Loucy (cell line): ENCODE measurements around the gene PDGFB.

Source experiments
- H2AFZ ChIP-seq: fragments of 200-600 bp; sonication (generic); 2 replicates; pipeline ENCODE4 v1.6.0; 2016; ENCODE audit warnings: antibody characterized with exemption, mild to moderate bottlenecking, low read length, moderate library complexity
- H3F3A ChIP-seq: fragments of 200-600 bp; 2 replicates; pipeline ENCODE4 v1.6.0; 2016; ENCODE audit warnings: antibody characterized with exemption, low read depth, mild to moderate bottlenecking
- H3K27me3 ChIP-seq: fragments of 200-600 bp; sonication (generic); 2 replicates; pipeline ENCODE4 v1.6.1; 2014; ENCODE audit warnings: low read length, mild to moderate bottlenecking; ENCODE audit not compliant: insufficient read depth, poor library complexity, severe bottlenecking
- H3K36me3 ChIP-seq: fragments of 200-600 bp; sonication (generic); 2 replicates; pipeline ENCODE4 v1.6.1; 2016; ENCODE audit warnings: low read length; ENCODE audit not compliant: insufficient read depth
- H3K4me1 ChIP-seq: fragments of 200-600 bp; sonication (generic); 2 replicates; pipeline ENCODE4 v1.5.1; 2014; ENCODE audit warnings: low read length, mild to moderate bottlenecking; ENCODE audit not compliant: insufficient read depth, poor library complexity, severe bottlenecking
- H3K4me2 ChIP-seq: fragments of 200-600 bp; sonication (generic); 2 replicates; pipeline ENCODE4 v1.6.0; 2014; ENCODE audit warnings: antibody characterized with exemption, low read length, low read depth, mild to moderate bottlenecking; ENCODE audit not compliant: poor library complexity, severe bottlenecking
- H3K4me3 ChIP-seq: fragments of 200-600 bp; sonication (generic); 2 replicates; pipeline ENCODE4 v1.5.1; 2014; ENCODE audit warnings: low read length, mild to moderate bottlenecking, mixed read lengths; ENCODE audit not compliant: poor library complexity, severe bottlenecking
- H3K79me2 ChIP-seq: fragments of 200-600 bp; sonication (generic); 2 replicates; pipeline ENCODE4 v1.6.1; 2014; ENCODE audit warnings: low read length; ENCODE audit not compliant: insufficient read depth
- H3K9ac ChIP-seq: fragments of 200-600 bp; sonication (generic); 2 replicates; pipeline ENCODE4 v1.6.0; 2014; ENCODE audit warnings: mild to moderate bottlenecking, low read depth, low read length, moderate library complexity; ENCODE audit not compliant: poor library complexity, severe bottlenecking
- H3K9me2 ChIP-seq: fragments of 200-600 bp; sonication (generic); replicated peaks from 2 replicates; pipeline ENCODE4 v1.6.1; 2016; ENCODE audit warnings: low read depth, low read length, mixed read lengths
- H3K9me3 ChIP-seq: fragments of 200-600 bp; sonication (generic); 2 replicates; pipeline ENCODE4 v1.6.1; 2014; ENCODE audit warnings: mild to moderate bottlenecking, antibody characterized with exemption, low read length, low read depth; ENCODE audit not compliant: insufficient read depth
- H4K20me1 ChIP-seq: fragments of 200-600 bp; sonication (generic); 2 replicates; pipeline ENCODE4 v1.6.0; 2014; ENCODE audit warnings: antibody characterized with exemption, low read length, mild to moderate bottlenecking; ENCODE audit not compliant: insufficient read depth, poor library complexity, severe bottlenecking
- EZH2phosphoT487 ChIP-seq: fragments of 200-600 bp; IDR thresholded peaks from 2 replicates; pipeline ENCODE4 v1.6.1; 2018; ENCODE audit warnings: antibody characterized with exemption, mild to moderate bottlenecking, moderate library complexity, borderline replicate concordance
- TF ChIP-seq, protein P1 (sequence below): fragments of 200-600 bp; sonication (generic); conservative IDR thresholded peaks from 2 replicates; pipeline ENCODE4 v1.5.1; 2014; ENCODE audit warnings: mild to moderate bottlenecking, antibody characterized with exemption, low read length

PDGFB gene

DNA sequence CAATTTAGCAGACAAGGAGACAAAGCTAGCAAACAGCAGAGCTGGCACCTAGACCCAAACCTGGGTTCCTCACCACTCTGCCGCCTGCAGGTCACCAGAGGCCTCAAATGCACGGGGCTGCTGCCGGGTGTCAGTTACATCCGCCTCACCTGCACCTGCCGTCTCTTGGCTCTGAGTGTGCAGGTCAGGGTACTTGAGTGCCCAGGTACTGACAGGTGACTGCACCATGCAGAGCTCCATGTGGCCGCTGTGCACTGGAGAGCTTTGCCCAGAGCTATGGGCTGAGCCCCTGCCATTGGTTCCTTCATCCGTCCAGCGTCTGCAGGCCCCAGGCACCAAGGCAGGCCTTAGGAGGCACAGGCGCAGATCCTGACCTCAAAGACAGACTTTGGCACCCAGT lies 35.0 kb downstream of the PDGFB start:
- no peak for TF ChIP-seq EZH2phosphoT487
- TF ChIP-seq, protein P1, sequence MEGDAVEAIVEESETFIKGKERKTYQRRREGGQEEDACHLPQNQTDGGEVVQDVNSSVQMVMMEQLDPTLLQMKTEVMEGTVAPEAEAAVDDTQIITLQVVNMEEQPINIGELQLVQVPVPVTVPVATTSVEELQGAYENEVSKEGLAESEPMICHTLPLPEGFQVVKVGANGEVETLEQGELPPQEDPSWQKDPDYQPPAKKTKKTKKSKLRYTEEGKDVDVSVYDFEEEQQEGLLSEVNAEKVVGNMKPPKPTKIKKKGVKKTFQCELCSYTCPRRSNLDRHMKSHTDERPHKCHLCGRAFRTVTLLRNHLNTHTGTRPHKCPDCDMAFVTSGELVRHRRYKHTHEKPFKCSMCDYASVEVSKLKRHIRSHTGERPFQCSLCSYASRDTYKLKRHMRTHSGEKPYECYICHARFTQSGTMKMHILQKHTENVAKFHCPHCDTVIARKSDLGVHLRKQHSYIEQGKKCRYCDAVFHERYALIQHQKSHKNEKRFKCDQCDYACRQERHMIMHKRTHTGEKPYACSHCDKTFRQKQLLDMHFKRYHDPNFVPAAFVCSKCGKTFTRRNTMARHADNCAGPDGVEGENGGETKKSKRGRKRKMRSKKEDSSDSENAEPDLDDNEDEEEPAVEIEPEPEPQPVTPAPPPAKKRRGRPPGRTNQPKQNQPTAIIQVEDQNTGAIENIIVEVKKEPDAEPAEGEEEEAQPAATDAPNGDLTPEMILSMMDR = no peak
- Histone ChIP-seq H2AFZ (no peak overlapping the region), H3K4me3 (no peak overlapping the region), H3K9me3 (no peaks in the 10 kb centered on the region), H3K4me2 (no peak overlapping the region), H3F3A (no peaks in the 10 kb centered on the region), H3K27me3 (no peaks in the 10 kb centered on the region), H3K36me3 (no peaks in the 10 kb centered on the region), H3K9ac (no peak overlapping the region), H3K4me1 (peaks cover 6% of the 10 kb centered on the region), H3K79me2 (no peaks in the 10 kb centered on the region), H4K20me1 (no peaks in the 10 kb centered on the region), H3K9me2 (no peaks in the 10 kb centered on the region)

DNA sequence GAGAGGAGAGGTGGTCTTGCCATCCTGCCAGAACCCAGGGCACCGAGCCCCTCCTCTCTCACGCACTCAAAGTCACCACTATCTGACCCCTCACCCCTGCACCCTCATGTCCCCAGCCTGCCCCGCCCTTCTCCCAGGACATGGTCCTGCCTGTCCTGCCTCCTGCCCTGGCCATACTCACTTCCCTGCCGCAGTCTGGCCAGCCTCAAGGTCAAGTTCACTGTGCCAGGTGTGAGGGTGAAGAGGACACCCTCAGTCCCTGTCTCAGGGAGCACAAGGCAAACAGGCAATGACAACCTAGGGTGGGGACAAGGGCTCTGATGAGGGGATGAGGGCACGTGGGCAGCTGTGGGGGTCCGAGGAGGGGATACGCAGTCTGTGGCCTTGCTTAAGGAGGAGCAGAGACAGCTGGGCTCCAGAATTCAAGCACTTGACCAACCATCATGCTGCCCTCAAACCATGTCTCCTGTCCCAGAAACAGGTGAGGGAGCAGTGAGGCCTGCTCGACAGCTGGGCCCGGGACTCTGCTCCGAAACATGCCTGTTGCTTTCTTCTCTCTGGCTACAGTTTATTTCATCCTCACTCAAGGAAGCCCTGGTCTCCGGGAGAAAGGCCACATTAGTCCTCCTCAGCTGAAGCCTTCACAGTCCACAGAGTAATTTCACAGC lies 36.6 kb downstream of the PDGFB start:
- TF ChIP-seq, protein P1 = no peak
- TF ChIP-seq EZH2phosphoT487 = no peak
- Histone ChIP-seq H3K9ac (no peak overlapping the region), H3K27me3 (no peaks in the 10 kb centered on the region), H3K4me2 (no peak overlapping the region), H3F3A (no peaks in the 10 kb centered on the region), H3K9me2 (no peaks in the 10 kb centered on the region), H3K79me2 (no peaks in the 10 kb centered on the region), H3K4me1 (peaks cover 6% of the 10 kb centered on the region), H3K9me3 (no peaks in the 10 kb centered on the region), H3K36me3 (no peaks in the 10 kb centered on the region), H2AFZ (no peak overlapping the region), H3K4me3 (no peak overlapping the region), H4K20me1 (no peaks in the 10 kb centered on the region)

DNA sequence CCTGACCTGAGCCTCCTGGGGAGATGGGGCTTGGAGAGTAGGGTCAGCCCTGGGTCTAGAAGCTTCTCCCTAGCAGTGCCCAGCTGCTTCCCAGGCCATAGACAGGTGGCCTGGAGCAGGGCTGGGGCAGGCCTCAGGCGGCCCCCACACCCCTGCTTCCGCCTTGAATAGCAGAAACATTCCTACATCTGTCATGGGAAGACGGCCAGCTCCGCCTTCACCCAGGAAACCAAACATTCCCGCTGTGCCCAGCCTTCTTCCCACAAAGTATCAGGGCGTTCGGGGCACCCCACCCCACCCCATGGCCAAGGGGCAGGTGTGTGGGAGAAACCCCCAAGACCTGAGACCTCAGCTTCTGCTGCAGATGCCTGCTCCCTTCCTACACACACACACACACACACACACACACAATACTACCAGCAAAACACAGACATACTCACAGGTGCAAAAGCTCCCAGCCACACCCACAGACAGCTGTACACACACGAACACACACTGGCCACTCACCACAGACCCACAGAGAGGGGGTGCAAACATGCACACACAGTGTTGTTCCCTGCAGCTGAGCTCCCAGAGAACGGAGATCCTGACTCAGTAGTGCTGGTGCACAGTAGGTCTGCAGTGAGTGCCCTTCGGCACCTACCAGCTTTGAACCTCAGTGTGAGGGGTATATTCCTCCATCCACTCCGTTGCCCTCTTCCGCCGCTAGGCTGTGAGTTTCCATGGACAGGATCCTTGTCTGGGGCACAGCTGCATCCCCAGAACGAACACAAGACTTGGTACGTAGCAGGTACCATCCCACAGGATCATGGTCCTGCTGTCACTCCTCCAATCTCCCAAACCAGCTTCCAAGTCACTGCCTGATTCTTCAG lies 37.4 kb downstream of the PDGFB start:
- H2AFZ ChIP-seq = no peak overlapping the region

More for the DNA sequence above, 37.4 kb downstream of the PDGFB start:
- H3K4me2 ChIP-seq = no peak overlapping the region
- no peaks in the 10 kb centered on the region for H3K79me2 ChIP-seq
- no peaks in the 10 kb centered on the region for H3K9me2 ChIP-seq
- TF ChIP-seq, protein P1 = no peak
- TF ChIP-seq EZH2phosphoT487 = no peak
- H3K9me3 ChIP-seq = no peaks in the 10 kb centered on the region
- H3K9ac ChIP-seq = no peak overlapping the region
- no peaks in the 10 kb centered on the region for H3F3A ChIP-seq
- H4K20me1 ChIP-seq = no peaks in the 10 kb centered on the region
- H3K27me3 ChIP-seq = no peaks in the 10 kb centered on the region
- H3K4me1 ChIP-seq = peaks cover 6% of the 10 kb centered on the region
- no peaks in the 10 kb centered on the region for H3K36me3 ChIP-seq
- H3K4me3 ChIP-seq = no peak overlapping the region
